Measurements from ENCODE around the gene STK17A. TPM values are rescaled to one million over a fixed set of nuclear protein-coding genes. Genes with fewer than 3 reads are reported as not detected.
A peak's percentile ranks its signal among the peaks of the same experiment; 100 is the strongest.
"Not testable (repeated sequence)": the region's sequence is repeated elsewhere in the genome, so short reads cannot be mapped to it uniquely, and the experiment has no call there.

Gene STK17A
- total RNA-seq, 5 donors from 2014 or later (not counting 1 experiment from before 2014, with no cell fraction given): 101 to 120 (median 117) TPM

GRCh38 chr7:43584195-43584586, 1.3 kb downstream of the STK17A start:
- Histone ChIP-seq H3K4me3 (ENCODE audit: control insufficient read depth in 1 of 2, extremely low read depth in 1 of 2, low read length in 1 of 2) (peak overlapping the region; percentile 94 to 96), H3K4me1 (ENCODE audit: control insufficient read depth in 1 of 2, extremely low read depth in 1 of 2, insufficient read depth in 2 of 2, low read length in 2 of 2) (peaks cover 11 to 23% of the 10 kb centered on the region in 2 experiments), H3K36me3 (ENCODE audit: control insufficient read depth in 2 of 2, extremely low read depth in 1 of 2, insufficient read depth in 1 of 2, low read length in 1 of 2) (peaks cover 0 to 3% of the 10 kb centered on the region in 2 donors), H3K27me3 (replicated peaks in 1 of 2; ENCODE audit: control insufficient read depth in 2 of 2, extremely low read depth in 1 of 2, insufficient read depth in 2 of 2, low read length in 1 of 2) (no peaks in the 10 kb centered on the region), H3K9me3 (no peaks in the 10 kb centered on the region), H3K27ac (ENCODE audit: low read length) (peak overlapping the region; percentile 95)
- Mint-ChIP-seq H3K4me1 (peaks cover 25 to 52% (median 38%) of the 10 kb centered on the region in 3 donors), H3K9me3 (no peaks in the 10 kb centered on the region), H3K4me3 (peak overlapping the region; percentile 96 to 99 (median 98)), H3K27ac (peak overlapping the region; percentile 95 to 98), H3K36me3 (peaks cover 5% of the 10 kb centered on the region), H3K27me3 (peaks cover 0 to 5% of the 10 kb centered on the region in 2 donors)
- 0% methylated on average over 5 of the region's 8 CpGs for WGBS (ENCODE audit: insufficient coverage)
- POLR2A ChIA-PET: interaction anchor here (0.6 to 3.9 kb wide), 7 partner anchors 17 to 661 kb away, joined by 3 to 88 read pairs (median 5); no protein-coding TSS in a partner anchor
- DNase-seq (peak in 31 of 35 experiments; percentile 2 to 59 (median 29)), ATAC-seq (replicated peaks in 1 of 4) (peak in 1 of 4 experiments; percentile 7)
- CTCF ChIA-PET: interaction anchor here (2.4 to 9.1 kb wide), 4 partner anchors 65 to 146 kb away, joined by 7 to 548 read pairs (median 82); partner anchors contain the start of gene COA1 (in 1 of the 2)

GRCh38 chr7:43584733-43585132, 1.8 kb downstream of the STK17A start:
- Mint-ChIP-seq H3K4me3 (peak overlapping the region; percentile 96 to 99 (median 98)), H3K4me1 (peaks cover 29 to 58% (median 43%) of the 10 kb centered on the region in 3 donors), H3K27ac (peak overlapping the region; percentile 95 to 98)
- H3K9me3 ChIP-seq; H3K27me3 Mint-ChIP-seq; ATAC-seq (replicated peaks in 1 of 4); H3K36me3 Mint-ChIP-seq; H3K9me3 Mint-ChIP-seq; DNase-seq; H3K36me3 ChIP-seq (ENCODE audit: control insufficient read depth in 2 of 2, extremely low read depth in 1 of 2, insufficient read depth in 1 of 2, low read length in 1 of 2); H3K27me3 ChIP-seq (replicated peaks in 1 of 2; ENCODE audit: control insufficient read depth in 2 of 2, extremely low read depth in 1 of 2, insufficient read depth in 2 of 2, low read length in 1 of 2): not testable (repeated sequence)
- Histone ChIP-seq H3K27ac (ENCODE audit: low read length) (peak overlapping the region; percentile 95), H3K4me3 (ENCODE audit: control insufficient read depth in 1 of 2, extremely low read depth in 1 of 2, low read length in 1 of 2) (peak overlapping the region; percentile 94 to 96), H3K4me1 (ENCODE audit: control insufficient read depth in 1 of 2, extremely low read depth in 1 of 2, insufficient read depth in 2 of 2, low read length in 2 of 2) (peaks cover 14 to 26% of the 10 kb centered on the region in 2 experiments)
- POLR2A ChIA-PET: interaction anchor here (0.5 to 3.9 kb wide), 7 partner anchors 19 to 494 kb away, joined by 3 to 88 read pairs (median 4); no protein-coding TSS in a partner anchor
- WGBS (ENCODE audit: insufficient coverage): 0% methylated on average over 3 of the region's 11 CpGs
- CTCF ChIA-PET: interaction anchor here (1.0 to 9.1 kb wide), 5 partner anchors 65 to 145 kb away, joined by 4 to 548 read pairs (median 13); partner anchors contain the start of gene COA1 (in 1 of the 2)

- H3K9me3 ChIP-seq: no peaks in the 10 kb centered on the region
- DNase-seq: peak in 1 of 35 experiments; percentile 57
- CTCF ChIA-PET: interaction anchor here (1.0 to 9.1 kb wide), 7 partner anchors 21 to 252 kb away, joined by 3 to 548 read pairs (median 7); partner anchors contain the start of gene COA1 (in 1 of the 2)
- ATAC-seq (replicated peaks in 1 of 4): no peak
- H3K9me3 Mint-ChIP-seq: no peaks in the 10 kb centered on the region
- peak overlapping the region; percentile 96 to 99 (median 98) for H3K4me3 Mint-ChIP-seq
- H3K27me3 ChIP-seq (replicated peaks in 1 of 2; ENCODE audit: control insufficient read depth in 2 of 2, extremely low read depth in 1 of 2, insufficient read depth in 2 of 2, low read length in 1 of 2): no peaks in the 10 kb centered on the region
- 0% methylated on average over 1 of the region's 2 CpGs for WGBS (ENCODE audit: insufficient coverage)
- H3K4me3 ChIP-seq (ENCODE audit: control insufficient read depth in 1 of 2, extremely low read depth in 1 of 2, low read length in 1 of 2): peak overlapping the region; percentile 94 to 96
- H3K36me3 ChIP-seq (ENCODE audit: control insufficient read depth in 2 of 2, extremely low read depth in 1 of 2, insufficient read depth in 1 of 2, low read length in 1 of 2): peaks cover 0 to 9% of the 10 kb centered on the region in 2 donors
- peak overlapping the region; percentile 95 for H3K27ac ChIP-seq (ENCODE audit: low read length)
- peaks cover 0 to 5% of the 10 kb centered on the region in 2 donors for H3K27me3 Mint-ChIP-seq
- POLR2A ChIA-PET: interaction anchor here (0.7 to 3.9 kb wide), 8 partner anchors 20 to 115 kb away, joined by 3 to 88 read pairs (median 4); no protein-coding TSS in a partner anchor
- H3K4me1 ChIP-seq (ENCODE audit: control insufficient read depth in 1 of 2, extremely low read depth in 1 of 2, insufficient read depth in 2 of 2, low read length in 2 of 2): peaks cover 21 to 34% of the 10 kb centered on the region in 2 experiments
- peaks cover 37 to 66% (median 50%) of the 10 kb centered on the region in 3 donors for H3K4me1 Mint-ChIP-seq
- peak overlapping the region; percentile 95 to 98 for H3K27ac Mint-ChIP-seq
- H3K36me3 Mint-ChIP-seq: peaks cover 5% of the 10 kb centered on the region
Measured at GRCh38 chr7:43585562-43585961, 2.7 kb downstream of the STK17A start.

GRCh38 chr7:43586251-43586900, 3.5 kb downstream of the STK17A start:
- DNase-seq (peak in 2 of 35 experiments; percentile 26 to 76), ATAC-seq (replicated peaks in 1 of 4) (peak in 1 of 4 experiments; percentile 35)
- Mint-ChIP-seq H3K4me3 (peak overlapping the region; percentile 96 to 99 (median 98)), H3K27me3 (peaks cover 0 to 3% of the 10 kb centered on the region in 2 donors), H3K4me1 (peaks cover 44 to 74% (median 57%) of the 10 kb centered on the region in 3 donors), H3K27ac (peak overlapping the region; percentile 95 to 98), H3K36me3 (peaks cover 8% of the 10 kb centered on the region), H3K9me3 (no peaks in the 10 kb centered on the region)
- Histone ChIP-seq H3K9me3 (no peaks in the 10 kb centered on the region), H3K36me3 (ENCODE audit: control insufficient read depth in 2 of 2, extremely low read depth in 1 of 2, insufficient read depth in 1 of 2, low read length in 1 of 2) (peaks cover 0 to 12% of the 10 kb centered on the region in 2 donors), H3K27me3 (replicated peaks in 1 of 2; ENCODE audit: control insufficient read depth in 2 of 2, extremely low read depth in 1 of 2, insufficient read depth in 2 of 2, low read length in 1 of 2) (no peaks in the 10 kb centered on the region), H3K4me1 (ENCODE audit: control insufficient read depth in 1 of 2, extremely low read depth in 1 of 2, insufficient read depth in 2 of 2, low read length in 2 of 2) (peaks cover 29 to 42% of the 10 kb centered on the region in 2 experiments), H3K4me3 (ENCODE audit: control insufficient read depth in 1 of 2, extremely low read depth in 1 of 2, low read length in 1 of 2) (peak overlapping the region in 1 of 2 donors; percentile 96), H3K27ac (ENCODE audit: low read length) (peak overlapping the region; percentile 95)
- ChIA-PET CTCF (interaction anchor here (0.6 to 9.1 kb wide), 14 partner anchors 17 to 252 kb away, joined by 3 to 548 read pairs (median 6); partner anchors contain the start of gene COA1 (in 1 of the 2)), POLR2A (interaction anchor here (0.5 to 3.9 kb wide), 15 partner anchors 9 to 114 kb away, joined by 3 to 88 read pairs (median 6); no protein-coding TSS in a partner anchor)
- WGBS (ENCODE audit: insufficient coverage): no CpG with 5 or more reads among the region's 4 CpGs

GRCh38 chr7:43588477-43589132, 5.7 kb downstream of the STK17A start:
- CTCF ChIA-PET: interaction anchor here (0.9 to 9.1 kb wide), 4 partner anchors 31 to 111 kb away, joined by 3 to 548 read pairs (median 9); no protein-coding TSS in a partner anchor
- Histone ChIP-seq H3K36me3 (ENCODE audit: control insufficient read depth in 2 of 2, extremely low read depth in 1 of 2, insufficient read depth in 1 of 2, low read length in 1 of 2) (peaks cover 0 to 12% of the 10 kb centered on the region in 2 donors), H3K4me3 (ENCODE audit: control insufficient read depth in 1 of 2, extremely low read depth in 1 of 2, low read length in 1 of 2) (no peak overlapping the region), H3K4me1 (ENCODE audit: control insufficient read depth in 1 of 2, extremely low read depth in 1 of 2, insufficient read depth in 2 of 2, low read length in 2 of 2) (peaks cover 33 to 62% of the 10 kb centered on the region in 2 experiments), H3K27ac (ENCODE audit: low read length) (peak overlapping the region; percentile 95), H3K27me3 (replicated peaks in 1 of 2; ENCODE audit: control insufficient read depth in 2 of 2, extremely low read depth in 1 of 2, insufficient read depth in 2 of 2, low read length in 1 of 2) (no peaks in the 10 kb centered on the region), H3K9me3 (no peaks in the 10 kb centered on the region)
- DNase-seq (no peak), ATAC-seq (replicated peaks in 1 of 4) (no peak)
- no peaks in the 10 kb centered on the region for H3K27me3 Mint-ChIP-seq
- peaks cover 61 to 82% (median 67%) of the 10 kb centered on the region in 3 donors for H3K4me1 Mint-ChIP-seq
- peak overlapping the region; percentile 71 to 89 for H3K27ac Mint-ChIP-seq
- WGBS (ENCODE audit: insufficient coverage): 86% methylated on average over 1 of the region's 5 CpGs
- H3K4me3 Mint-ChIP-seq: peak overlapping the region; percentile 41 to 98 (median 96)
- no peaks in the 10 kb centered on the region for H3K9me3 Mint-ChIP-seq
- peaks cover 18% of the 10 kb centered on the region for H3K36me3 Mint-ChIP-seq
- POLR2A ChIA-PET: interaction anchor here (0.6 to 2.7 kb wide), 6 partner anchors 16 to 112 kb away, joined by 3 to 18 read pairs (median 8); no protein-coding TSS in a partner anchor

All from T-cell (primary cell).